Measurements from ENCODE around the gene SECISBP2. TPM values are rescaled to one million over a fixed set of nuclear protein-coding genes. Genes with fewer than 3 reads are reported as not detected.
"Not testable (repeated sequence)": the region's sequence is repeated elsewhere in the genome, so short reads cannot be mapped to it uniquely, and the experiment has no call there.

Gene SECISBP2
- total and polyA plus RNA-seq, 7 donors: 21.0 to 41.8 (median 35.0) TPM

DNA sequence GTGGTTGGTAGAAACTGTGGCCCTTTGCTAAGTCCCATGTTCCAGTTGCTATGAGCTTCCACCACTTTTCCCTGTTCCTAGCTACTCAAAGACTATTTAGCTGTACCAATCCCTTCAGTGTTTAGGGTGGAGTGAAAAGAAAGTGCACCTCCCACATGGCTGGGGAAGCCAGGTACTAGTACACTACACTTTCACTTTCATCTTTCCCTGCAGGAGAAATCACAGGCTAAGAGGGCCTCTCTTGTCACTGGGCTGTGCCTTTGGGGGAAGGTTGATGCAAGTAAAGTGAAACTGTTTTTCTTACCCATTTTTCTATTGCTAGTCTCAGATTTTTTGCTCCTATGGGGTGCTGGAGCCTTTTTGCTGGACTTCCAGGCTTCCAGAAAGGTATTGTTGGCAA is 40.8 kb upstream of the SECISBP2 start:
- peaks cover 0 to 6% (median 4%) of the 10 kb centered on the region in 4 donors for H3K9me3 ChIP-seq
- no peak overlapping the region for H3K27ac ChIP-seq
- no peak for DNase-seq
- no peak for TF ChIP-seq CTCF (IDR thresholded peaks at IDR 0.05)
- no peak for TF ChIP-seq POLR2AphosphoS5 (IDR thresholded peaks at IDR 0.05)
- TF ChIP-seq EP300 (IDR thresholded peaks at IDR 0.05): no peak
- no peak for TF ChIP-seq POLR2A (IDR thresholded peaks at IDR 0.05)
- H3K4me3 ChIP-seq: no peak overlapping the region
- H3K36me3 ChIP-seq: no peaks in the 10 kb centered on the region
- H3K27me3 ChIP-seq: no peaks in the 10 kb centered on the region
- H3K4me1 ChIP-seq: peaks cover 0 to 4% (median 0%) of the 10 kb centered on the region in 4 donors
- intact Hi-C loops (cut with DNase I): loop anchor here (5.0 to 10.0 kb wide), 2 partner anchors 53 to 685 kb away; no protein-coding TSS in a partner anchor

DNA sequence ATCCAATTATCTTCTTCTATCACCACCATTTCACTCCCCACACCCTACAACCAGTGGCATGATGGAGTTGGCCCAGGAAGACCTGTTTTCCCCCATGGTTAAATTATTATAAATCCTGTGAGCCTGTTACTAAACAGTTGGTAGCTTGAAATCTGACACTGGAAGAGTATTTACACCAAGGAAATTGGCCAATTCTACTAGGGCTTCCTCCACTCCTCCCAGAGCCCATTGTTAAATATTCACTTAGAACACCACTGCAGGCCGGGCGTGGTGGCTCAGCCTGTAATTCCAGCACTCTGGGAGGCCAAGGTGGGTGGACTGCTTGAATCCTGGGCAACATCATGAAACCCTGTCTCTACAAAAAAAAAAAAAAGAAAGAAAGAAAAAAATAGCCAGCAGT is 39.7 kb upstream of the SECISBP2 start:
- H3K4me1 ChIP-seq: peaks cover 0 to 8% (median 0%) of the 10 kb centered on the region in 4 donors
- 56 to 83% methylated on average over 2 of the region's 2 CpGs for WGBS, 2 donors
- no peak overlapping the region for H3K27ac ChIP-seq
- H3K4me3 ChIP-seq: no peak overlapping the region
- TF ChIP-seq CTCF (IDR thresholded peaks at IDR 0.05) (no peak), POLR2A (IDR thresholded peaks at IDR 0.05) (no peak), EP300 (IDR thresholded peaks at IDR 0.05) (no peak), POLR2AphosphoS5 (IDR thresholded peaks at IDR 0.05) (no peak)
- intact Hi-C loops (cut with DNase I): loop anchor here (5.0 to 10.0 kb wide), 2 partner anchors 54 to 686 kb away; no protein-coding TSS in a partner anchor
- H3K27me3 ChIP-seq: no peaks in the 10 kb centered on the region
- no peak for DNase-seq
- no peaks in the 10 kb centered on the region for H3K36me3 ChIP-seq
- peaks cover 0 to 4% (median 4%) of the 10 kb centered on the region in 4 donors for H3K9me3 ChIP-seq

GRCh38 chr9:89278997-89279739 is 39.1 kb upstream of the SECISBP2 start:
- WGBS, 2 donors: 54 to 61% methylated on average over 5 of the region's 5 CpGs
- H3K9me3 ChIP-seq: peaks cover 0 to 3% (median 1%) of the 10 kb centered on the region in 4 donors
- intact Hi-C loops (cut with DNase I): loop anchor here (5.0 to 10.0 kb wide), 2 partner anchors 54 to 687 kb away; no protein-coding TSS in a partner anchor
- H3K4me1 ChIP-seq: peaks cover 0 to 8% (median 0%) of the 10 kb centered on the region in 4 donors
- H3K36me3 ChIP-seq: no peaks in the 10 kb centered on the region
- no peak overlapping the region for H3K4me3 ChIP-seq
- DNase-seq: no peak
- H3K27me3 ChIP-seq: no peaks in the 10 kb centered on the region
- TF ChIP-seq EP300 (IDR thresholded peaks at IDR 0.05) (no peak), CTCF (IDR thresholded peaks at IDR 0.05) (peak in 3 of 4 experiments; percentile 46 to 71 (median 57))
- no peak overlapping the region for H3K27ac ChIP-seq

DNA sequence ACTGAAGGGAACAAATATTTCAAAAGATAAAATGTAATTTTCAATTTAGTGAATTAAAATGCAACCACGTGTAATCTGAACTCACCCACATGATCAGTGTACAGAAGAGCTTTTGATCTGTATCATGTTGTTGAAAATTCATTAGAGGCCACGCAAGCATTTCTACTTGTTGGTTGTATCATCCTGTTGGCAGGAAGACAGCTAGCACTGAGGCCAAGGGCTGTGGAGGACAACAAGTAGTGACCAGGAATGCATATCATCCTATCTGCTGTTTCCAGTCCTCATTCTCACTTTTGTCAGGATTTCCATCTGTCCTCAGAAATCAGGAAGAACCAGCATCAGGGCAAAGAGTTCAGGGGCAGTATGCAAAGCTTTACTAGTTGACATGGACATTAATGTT is 37.2 kb upstream of the SECISBP2 start:
- H3K36me3 ChIP-seq: no peaks in the 10 kb centered on the region
- WGBS, 2 donors: 76 to 83% methylated on average over 2 of the region's 2 CpGs
- H3K27me3 ChIP-seq: no peaks in the 10 kb centered on the region
- DNase-seq: no peak
- intact Hi-C loops (cut with DNase I): no loop called here
- no peak for TF ChIP-seq EP300 (IDR thresholded peaks at IDR 0.05)
- TF ChIP-seq POLR2AphosphoS5 (IDR thresholded peaks at IDR 0.05): no peak
- no peak for TF ChIP-seq CTCF (IDR thresholded peaks at IDR 0.05)
- no peak for TF ChIP-seq POLR2A (IDR thresholded peaks at IDR 0.05)
- H3K4me1 ChIP-seq: peaks cover 0 to 8% (median 0%) of the 10 kb centered on the region in 4 donors
- no peaks in the 10 kb centered on the region for H3K9me3 ChIP-seq
- H3K4me3 ChIP-seq: no peak overlapping the region
- H3K27ac ChIP-seq: no peak overlapping the region

- H3K27ac ChIP-seq; H3K27me3 ChIP-seq; intact Hi-C loops (cut with DNase I); H3K36me3 ChIP-seq; H3K9me3 ChIP-seq; DNase-seq; H3K4me1 ChIP-seq: not testable (repeated sequence)
- peak overlapping the region; percentile 5 to 48 (median 44) for H3K4me3 ChIP-seq
- 53 to 63% methylated on average over 42 of the region's 42 CpGs for WGBS, 2 donors
Observed at GRCh38 chr9:89282248-89282968, 35.9 kb upstream of the SECISBP2 start.
